ENCODE data around the gene AKAIN1.

DNA sequence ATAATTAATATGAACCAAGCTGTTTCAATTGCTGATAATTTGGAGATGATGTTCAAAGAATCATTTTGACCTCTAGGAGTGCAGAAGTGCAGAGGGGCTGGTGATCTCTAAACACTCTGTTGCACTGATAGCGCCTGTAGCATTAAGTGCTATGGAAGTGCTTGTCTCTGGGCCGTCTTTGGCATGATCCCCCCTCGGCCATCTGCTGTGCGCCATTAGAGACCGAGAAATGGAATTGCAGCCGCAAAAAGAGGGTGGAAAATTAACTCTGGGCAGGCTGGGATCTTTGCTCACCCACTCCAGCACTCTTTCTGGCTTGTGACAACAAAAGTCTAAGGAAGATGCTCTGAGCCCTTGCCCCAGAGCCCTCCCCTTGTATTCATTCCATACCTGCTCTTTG is 23.4 kb downstream of the AKAIN1 start:
- TF ChIP-seq, protein P1, sequence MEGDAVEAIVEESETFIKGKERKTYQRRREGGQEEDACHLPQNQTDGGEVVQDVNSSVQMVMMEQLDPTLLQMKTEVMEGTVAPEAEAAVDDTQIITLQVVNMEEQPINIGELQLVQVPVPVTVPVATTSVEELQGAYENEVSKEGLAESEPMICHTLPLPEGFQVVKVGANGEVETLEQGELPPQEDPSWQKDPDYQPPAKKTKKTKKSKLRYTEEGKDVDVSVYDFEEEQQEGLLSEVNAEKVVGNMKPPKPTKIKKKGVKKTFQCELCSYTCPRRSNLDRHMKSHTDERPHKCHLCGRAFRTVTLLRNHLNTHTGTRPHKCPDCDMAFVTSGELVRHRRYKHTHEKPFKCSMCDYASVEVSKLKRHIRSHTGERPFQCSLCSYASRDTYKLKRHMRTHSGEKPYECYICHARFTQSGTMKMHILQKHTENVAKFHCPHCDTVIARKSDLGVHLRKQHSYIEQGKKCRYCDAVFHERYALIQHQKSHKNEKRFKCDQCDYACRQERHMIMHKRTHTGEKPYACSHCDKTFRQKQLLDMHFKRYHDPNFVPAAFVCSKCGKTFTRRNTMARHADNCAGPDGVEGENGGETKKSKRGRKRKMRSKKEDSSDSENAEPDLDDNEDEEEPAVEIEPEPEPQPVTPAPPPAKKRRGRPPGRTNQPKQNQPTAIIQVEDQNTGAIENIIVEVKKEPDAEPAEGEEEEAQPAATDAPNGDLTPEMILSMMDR (IDR thresholded peaks at IDR 0.05 in 2 of 3, conservative IDR thresholded peaks at IDR 0.05 in 1 of 3; ENCODE audit: borderline replicate concordance in 1 of 3, insufficient read depth in 1 of 3, low read depth in 2 of 3, low read length in 2 of 3): no peak
- no peak for TF ChIP-seq EGR1 (IDR thresholded peaks at IDR 0.05; ENCODE audit: low read depth)
- TF ChIP-seq FOSL1 (IDR thresholded peaks at IDR 0.05; ENCODE audit: low read depth): no peak
- TF ChIP-seq RAD21 (IDR thresholded peaks at IDR 0.05; ENCODE audit: low read depth): no peak
- TF ChIP-seq CBX3 (IDR thresholded peaks at IDR 0.05; ENCODE audit: low read depth): no peak
- no peak for TF ChIP-seq EZH2phosphoT487 (IDR thresholded peaks at IDR 0.05; ENCODE audit: borderline replicate concordance)
- no peak for TF ChIP-seq POLR2A (IDR thresholded peaks at IDR 0.05; ENCODE audit: borderline replicate concordance, extremely low read depth, insufficient read depth, insufficient read length)
